Stimulated activated CD8-positive, alpha-beta memory T cell treated with anti-CD3 and anti-CD28 coated beads, Interleukin-15, amount 100 ng/mL, for 48 hours (primary cell): ENCODE results near the gene SCUBE2.

Experiments used
- DNase-seq, 2 donors: peaks; one replicate each; pipeline ENCODE4 v3.0.0-alpha.2; 2020; ENCODE audit warnings: low read depth in 2 of 2

The SCUBE2 gene

GRCh38 chr11:9074338-9075029 lies 16.9 kb downstream of the SCUBE2 start:
- DNase-seq: no peak

- DNase-seq: no peak
Measured at GRCh38 chr11:9073466-9074225, 17.8 kb downstream of the SCUBE2 start.

GRCh38 chr11:9072626-9073176 lies 18.7 kb downstream of the SCUBE2 start:
- DNase-seq: no peak

- no peak for DNase-seq
Measured at GRCh38 chr11:9071692-9072091, 19.7 kb downstream of the SCUBE2 start.

GRCh38 chr11:9070749-9071491 lies 20.5 kb downstream of the SCUBE2 start:
- DNase-seq: no peak

GRCh38 chr11:9069862-9070470 lies 21.4 kb downstream of the SCUBE2 start:
- no peak for DNase-seq

- DNase-seq: no peak
Measured at GRCh38 chr11:9069256-9069655, 22.1 kb downstream of the SCUBE2 start.

- DNase-seq: no peak
Measured at GRCh38 chr11:9066433-9066925, 24.9 kb downstream of the SCUBE2 start.

- no peak for DNase-seq
Measured at GRCh38 chr11:9065607-9066432, 25.6 kb downstream of the SCUBE2 start.

GRCh38 chr11:9061807-9062206 lies 29.6 kb downstream of the SCUBE2 start:
- DNase-seq: no peak

GRCh38 chr11:9060700-9061111 lies 30.7 kb downstream of the SCUBE2 start:
- peak; percentile 54 to 71 for DNase-seq

GRCh38 chr11:9059406-9059805 lies 32.0 kb downstream of the SCUBE2 start:
- DNase-seq: no peak

GRCh38 chr11:9057888-9058287 lies 33.5 kb downstream of the SCUBE2 start:
- DNase-seq: no peak

- no peak for DNase-seq
Measured at GRCh38 chr11:9057007-9057406, 34.4 kb downstream of the SCUBE2 start.

GRCh38 chr11:9056467-9056866 lies 34.9 kb downstream of the SCUBE2 start:
- no peak for DNase-seq

- no peak for DNase-seq
Measured at GRCh38 chr11:9053316-9054035, 37.9 kb downstream of the SCUBE2 start.

GRCh38 chr11:9052316-9052715 lies 39.1 kb downstream of the SCUBE2 start:
- no peak for DNase-seq

GRCh38 chr11:9049959-9050358 lies 41.4 kb downstream of the SCUBE2 start:
- DNase-seq: no peak

GRCh38 chr11:9047964-9048523 lies 43.4 kb downstream of the SCUBE2 start:
- no peak for DNase-seq

- no peak for DNase-seq
Measured at GRCh38 chr11:9046481-9046880, 44.9 kb downstream of the SCUBE2 start.
